Chondrocyte (in vitro differentiated cells): ENCODE measurements around the gene ZNF518B. TPM values are rescaled to one million over a fixed set of nuclear protein-coding genes. Genes with fewer than 3 reads are reported as not detected.
A peak's percentile ranks its signal among the peaks of the same experiment; 100 is the strongest.

Experiments
- DNase-seq: peaks from one replicate; pipeline ENCODE4 v3.0.0; 2021; ENCODE audit warnings: mixed read lengths, low spot score
- H3K27ac Mint-ChIP-seq: one replicate; pipeline ENCODE4 v1.8.0; 2021; ENCODE audit warnings: mild to moderate bottlenecking, moderate library complexity, mixed read lengths; ENCODE audit not compliant: unreplicated experiment
- H3K27me3 Mint-ChIP-seq: 2 replicates; pipeline ENCODE4 v1.8.0; 2021; ENCODE audit warnings: low read depth, mixed read lengths
- H3K36me3 Mint-ChIP-seq: 2 replicates; pipeline ENCODE4 v1.8.0; 2021; ENCODE audit warnings: low read depth, mixed read lengths
- H3K4me1 Mint-ChIP-seq: 2 replicates; pipeline ENCODE4 v1.8.0; 2021; ENCODE audit warnings: low read depth, mild to moderate bottlenecking, mixed read lengths
- H3K4me3 Mint-ChIP-seq: one replicate; pipeline ENCODE4 v1.8.0; 2021; ENCODE audit warnings: mild to moderate bottlenecking, moderate library complexity, mixed read lengths; ENCODE audit not compliant: unreplicated experiment
- H3K9me3 Mint-ChIP-seq: 2 replicates; pipeline ENCODE4 v1.8.0; 2021; ENCODE audit warnings: low read depth, mixed read lengths
- CTCF ChIP-seq: fragments of 200-600 bp; sonication (generic); IDR thresholded peaks from 2 replicates; pipeline ENCODE4 v1.5.0; 2021; ENCODE audit warnings: antibody characterized with exemption, mild to moderate bottlenecking, moderate library complexity
- total RNA-seq: library from RNA; stranded (reverse); gene quantifications from 3 replicates; pipeline ENCODE4 v1.2.1, GENCODE V29; 2021

ZNF518B gene
- total RNA-seq, 1 donor from 2014 or later = 35.1 TPM

DNA sequence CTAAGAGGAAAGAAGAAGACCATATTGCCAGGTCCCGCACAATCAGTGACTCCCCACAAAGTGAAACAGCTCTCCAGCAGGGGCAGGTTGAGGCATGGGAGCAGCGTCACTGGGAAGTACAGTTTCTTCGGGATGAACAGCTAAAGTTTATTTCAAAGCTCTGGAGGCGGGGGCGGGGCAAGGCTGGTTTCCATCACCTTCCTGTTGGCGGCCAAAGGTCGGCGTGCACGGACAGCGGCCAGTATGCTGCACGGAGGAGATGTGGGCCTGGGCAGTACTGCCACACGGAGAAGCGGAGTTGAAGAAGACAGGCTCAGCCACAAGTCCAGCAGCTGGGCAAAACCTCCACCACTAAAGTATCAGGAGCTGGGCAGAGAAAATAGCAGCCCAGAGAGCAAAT lies 951 bp upstream of the ZNF518B start:
- Mint-ChIP-seq H3K27me3 (no peaks in the 10 kb centered on the region), H3K36me3 (peaks cover 15% of the 10 kb centered on the region), H3K27ac (no peak overlapping the region), H3K4me3 (no peak overlapping the region), H3K4me1 (peaks cover 18% of the 10 kb centered on the region), H3K9me3 (peaks cover 8% of the 10 kb centered on the region)
- no peak for TF ChIP-seq CTCF
- DNase-seq = no peak

DNA sequence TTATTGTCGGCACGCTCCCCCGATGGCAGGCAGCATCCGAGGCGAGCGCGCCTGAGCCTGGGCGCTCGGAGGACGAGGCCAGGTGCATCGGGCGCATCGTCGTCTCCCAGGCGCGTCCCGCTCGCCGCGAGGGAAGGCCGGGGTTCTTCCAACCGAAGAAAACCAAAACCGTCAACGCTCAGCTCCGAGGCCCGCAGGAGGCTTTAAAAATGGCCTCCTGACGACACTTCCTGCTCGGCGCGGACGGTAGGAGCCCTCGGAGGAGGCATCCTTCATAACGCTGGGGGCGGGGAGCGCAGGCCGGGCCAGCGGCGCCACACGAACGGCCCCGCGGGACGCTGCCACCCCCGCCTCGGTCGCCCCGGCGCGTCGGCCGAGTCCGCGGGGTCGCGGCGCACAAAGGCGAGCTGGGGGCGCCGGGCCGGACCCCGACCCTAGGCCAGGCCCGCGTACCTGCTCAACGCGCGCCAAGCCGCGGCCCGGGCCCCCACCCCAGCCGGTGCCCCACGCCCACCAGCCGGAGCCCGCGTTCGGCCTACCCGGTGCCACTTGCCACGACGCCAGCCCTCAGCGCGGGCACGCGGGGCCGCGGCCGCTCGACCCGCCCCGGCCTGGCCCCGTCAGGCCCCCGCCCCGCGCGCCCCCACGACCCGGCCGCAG lies 501 bp downstream of the ZNF518B start:
- Mint-ChIP-seq H3K4me1 (peaks cover 17% of the 10 kb centered on the region), H3K36me3 (peaks cover 26% of the 10 kb centered on the region), H3K9me3 (peaks cover 8% of the 10 kb centered on the region), H3K27ac (peak overlapping the region; percentile 79), H3K4me3 (peak overlapping the region; percentile 76), H3K27me3 (no peaks in the 10 kb centered on the region)
- DNase-seq = no peak
- TF ChIP-seq CTCF = no peak

GRCh38 chr4:10456260-10456594 lies 999 bp downstream of the ZNF518B start:
- TF ChIP-seq CTCF = no peak
- peaks cover 8% of the 10 kb centered on the region for H3K9me3 Mint-ChIP-seq
- H3K27ac Mint-ChIP-seq = peak overlapping the region; percentile 79
- H3K27me3 Mint-ChIP-seq = no peaks in the 10 kb centered on the region
- H3K36me3 Mint-ChIP-seq = peaks cover 27% of the 10 kb centered on the region
- peak overlapping the region; percentile 76 for H3K4me3 Mint-ChIP-seq
- DNase-seq = no peak
- peaks cover 14% of the 10 kb centered on the region for H3K4me1 Mint-ChIP-seq

DNA sequence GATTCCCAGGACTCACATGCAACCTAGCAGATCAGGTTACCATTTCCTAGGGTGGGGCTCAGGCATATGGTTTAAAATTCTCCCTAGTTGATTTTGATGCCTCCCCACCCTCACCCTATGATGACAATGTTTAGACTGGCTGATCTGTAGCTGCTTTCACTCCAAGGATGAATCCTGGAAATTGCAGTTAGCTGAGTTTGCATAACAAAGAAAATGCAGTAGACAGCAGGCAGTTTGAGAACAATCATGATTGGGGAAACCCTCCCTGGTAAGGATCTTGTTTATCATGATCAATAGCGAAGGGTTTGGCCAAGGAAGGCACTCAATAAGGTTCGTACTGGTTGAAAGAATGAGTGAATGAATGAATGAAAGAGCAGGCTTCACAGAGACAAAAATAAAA lies 2.1 kb downstream of the ZNF518B start:
- no peak for TF ChIP-seq CTCF
- Mint-ChIP-seq H3K27me3 (no peaks in the 10 kb centered on the region), H3K4me3 (no peak overlapping the region), H3K36me3 (peaks cover 36% of the 10 kb centered on the region), H3K4me1 (peaks cover 14% of the 10 kb centered on the region), H3K27ac (no peak overlapping the region), H3K9me3 (peaks cover 12% of the 10 kb centered on the region)
- DNase-seq = no peak

GRCh38 chr4:10454726-10455125 lies 2.5 kb downstream of the ZNF518B start:
- no peak for TF ChIP-seq CTCF
- Mint-ChIP-seq H3K4me1 (peaks cover 14% of the 10 kb centered on the region), H3K36me3 (peaks cover 40% of the 10 kb centered on the region), H3K27ac (peak overlapping the region; percentile 7), H3K4me3 (no peak overlapping the region), H3K9me3 (peaks cover 15% of the 10 kb centered on the region), H3K27me3 (no peaks in the 10 kb centered on the region)
- no peak for DNase-seq
